HAP-1 (cell line): ENCODE measurements around the gene LRRC45.
A peak's percentile ranks its signal among the peaks of the same experiment; 100 is the strongest.

Experiments used
- DNase-seq, 2 experiments: peaks; one replicate each; pipeline ENCODE4 v3.0.0-alpha.2; 2016 to 2020; ENCODE audit warnings: low spot score in 2 of 2
- H3K27me3 ChIP-seq: fragments of 250-450 bp; sonication (Bioruptor Pico); 2 replicates; pipeline ENCODE4 v1.5.1; 2020; ENCODE audit warnings: low read depth, mild to moderate bottlenecking, moderate library complexity
- H3K36me3 ChIP-seq: fragments of 250-450 bp; sonication (Bioruptor Pico); replicated peaks from 2 replicates; pipeline ENCODE4 v1.5.1; 2020; ENCODE audit warnings: mild to moderate bottlenecking
- H3K4me1 ChIP-seq: fragments of 250-450 bp; sonication (Bioruptor Pico); 2 replicates; pipeline ENCODE4 v1.5.1; 2020; ENCODE audit warnings: mild to moderate bottlenecking
- H3K4me3 ChIP-seq: fragments of 250-450 bp; sonication (Bioruptor Pico); 2 replicates; pipeline ENCODE4 v1.5.1; 2020; ENCODE audit warnings: mild to moderate bottlenecking, moderate library complexity
- H3K9me3 ChIP-seq: fragments of 250-450 bp; sonication (Bioruptor Pico); 2 replicates; pipeline ENCODE4 v1.5.1; 2020; ENCODE audit warnings: mild to moderate bottlenecking, moderate library complexity
- in situ Hi-C: fragments of 300-500 bp; cut with MboI; formaldehyde crosslinking; loops from 3 replicates; pipeline ENCODE4 v1.14.3; 2020; ENCODE audit warnings: low sequenced_read_pairs, inconsistent platforms, mixed read lengths

Gene LRRC45

DNA sequence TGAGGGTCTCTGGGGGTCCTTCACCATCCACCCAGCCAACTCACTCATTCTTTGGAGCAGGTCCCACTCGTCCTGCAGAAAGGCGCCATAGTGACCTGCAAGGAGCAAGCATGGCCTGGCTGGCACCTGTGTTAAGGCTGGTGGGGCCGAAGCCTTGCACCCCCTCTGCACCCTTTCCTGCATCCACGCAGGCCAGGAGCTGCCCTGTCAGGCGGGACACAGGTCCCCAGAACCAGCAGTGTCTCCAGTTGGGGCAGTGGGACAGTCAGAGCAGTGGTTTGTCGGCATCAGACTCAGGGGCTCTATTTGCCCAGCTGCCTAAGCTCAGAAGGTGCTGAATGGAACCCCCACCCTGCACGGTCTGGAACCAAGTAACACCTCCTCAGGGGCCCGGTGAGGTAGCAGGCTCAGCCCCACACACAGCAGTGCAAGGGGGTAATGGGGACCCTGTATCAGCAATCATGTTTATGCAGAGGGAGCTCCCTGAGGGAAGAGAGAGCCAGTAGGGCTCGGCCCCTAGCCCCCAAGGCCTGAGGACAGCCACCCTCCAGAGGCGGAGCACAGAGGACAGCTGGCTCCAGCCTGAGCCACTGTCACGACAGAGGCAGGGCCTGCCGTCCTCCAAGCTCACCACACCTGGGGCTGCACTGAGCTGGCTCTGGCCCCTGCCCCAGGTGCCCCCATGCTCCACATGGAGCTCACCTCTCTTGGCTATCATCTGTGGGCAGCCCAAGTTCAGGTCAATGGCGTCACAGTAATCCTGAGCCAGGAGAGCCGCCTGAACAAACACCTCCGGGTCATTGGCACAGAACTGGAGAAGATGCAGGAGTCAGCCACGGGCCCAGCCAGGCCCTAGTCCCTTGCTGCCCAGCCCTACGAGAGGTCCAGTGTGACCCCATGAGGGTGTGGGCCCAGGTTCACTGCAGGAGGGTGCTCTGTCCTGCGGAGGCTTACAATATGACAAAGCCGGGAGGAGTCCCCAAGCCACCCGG is 40.6 kb downstream of the LRRC45 start:
- H3K36me3 ChIP-seq = peaks cover 56% of the 10 kb centered on the region
- in situ Hi-C loops = no loop called here
- DNase-seq = no peak
- no peaks in the 10 kb centered on the region for H3K27me3 ChIP-seq
- H3K4me1 ChIP-seq = peaks cover 7% of the 10 kb centered on the region
- H3K9me3 ChIP-seq = no peaks in the 10 kb centered on the region; the same call in 1 of the 2 replicates
- H3K4me3 ChIP-seq = peak overlapping the region; percentile 86

DNA sequence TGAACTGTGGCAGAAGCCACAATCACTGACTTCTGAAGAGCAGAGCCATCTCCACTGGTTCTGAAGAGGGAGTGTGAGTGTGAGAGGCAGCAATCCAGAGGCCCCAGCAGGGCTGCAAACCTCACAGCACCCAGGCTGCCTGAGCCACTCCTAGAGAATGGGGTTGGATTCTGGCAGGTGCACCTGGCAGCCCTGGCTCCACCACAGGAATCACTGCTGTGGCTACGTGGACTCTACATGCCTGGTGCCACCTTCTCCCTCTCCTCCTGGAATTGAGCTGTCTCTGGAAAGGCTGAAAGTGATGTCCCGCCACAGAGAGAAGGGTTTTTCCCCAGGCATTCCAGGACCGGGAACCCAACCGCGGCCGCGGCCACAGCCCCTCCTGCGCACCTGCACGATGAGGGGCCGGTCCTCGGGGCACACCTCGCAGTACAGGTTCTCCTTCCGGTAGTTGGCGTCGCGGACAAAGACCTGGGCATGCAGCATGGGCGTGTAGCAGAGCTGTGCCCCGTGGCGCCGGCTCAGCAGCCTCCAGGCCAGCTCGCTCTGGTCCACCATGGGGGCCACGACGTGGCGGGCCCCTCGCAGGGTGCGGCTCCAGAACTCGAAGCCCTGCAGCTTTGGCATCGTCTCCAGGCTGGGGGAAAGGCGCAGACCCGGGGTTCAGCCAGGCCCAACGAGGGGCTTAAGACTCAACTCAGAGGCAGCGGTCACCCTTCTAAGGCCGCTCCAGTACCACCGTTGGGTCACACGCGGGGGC is 41.5 kb downstream of the LRRC45 start:
- peak overlapping the region; percentile 86 for H3K4me3 ChIP-seq
- in situ Hi-C loops = no loop called here
- no peak for DNase-seq
- peaks cover 7% of the 10 kb centered on the region for H3K4me1 ChIP-seq
- H3K9me3 ChIP-seq = no peaks in the 10 kb centered on the region; the same call in 1 of the 2 replicates
- peaks cover 47% of the 10 kb centered on the region for H3K36me3 ChIP-seq
- H3K27me3 ChIP-seq = no peaks in the 10 kb centered on the region

DNA sequence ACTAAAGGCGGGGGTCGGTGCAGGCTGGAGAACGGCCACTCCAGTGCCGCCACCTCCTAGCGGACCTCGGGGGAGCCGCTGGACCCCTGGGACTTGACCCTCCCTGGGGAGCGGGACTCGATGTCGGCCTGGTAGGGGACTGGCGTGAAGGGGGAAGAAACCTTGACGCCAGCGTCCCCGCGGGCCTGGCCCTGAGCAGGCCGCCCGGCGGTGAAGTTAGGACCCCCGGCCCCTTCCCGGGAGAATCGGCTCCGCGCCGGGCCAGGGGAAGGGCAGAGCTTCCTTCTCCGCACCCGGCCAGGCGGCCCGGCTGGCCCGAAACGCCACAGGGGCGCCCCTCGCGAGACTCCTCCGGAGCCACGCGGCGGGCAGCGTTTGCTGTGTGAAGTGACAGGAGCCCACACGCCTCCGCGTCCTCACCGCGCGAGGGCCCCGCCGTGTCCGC is 42.1 kb downstream of the LRRC45 start:
- H3K9me3 ChIP-seq = no peaks in the 10 kb centered on the region; the same call in 1 of the 2 replicates
- DNase-seq = no peak
- H3K36me3 ChIP-seq = peaks cover 41% of the 10 kb centered on the region
- H3K4me1 ChIP-seq = peaks cover 7% of the 10 kb centered on the region
- H3K27me3 ChIP-seq = no peaks in the 10 kb centered on the region
- H3K4me3 ChIP-seq = peak overlapping the region; percentile 86
- in situ Hi-C loops = no loop called here

DNA sequence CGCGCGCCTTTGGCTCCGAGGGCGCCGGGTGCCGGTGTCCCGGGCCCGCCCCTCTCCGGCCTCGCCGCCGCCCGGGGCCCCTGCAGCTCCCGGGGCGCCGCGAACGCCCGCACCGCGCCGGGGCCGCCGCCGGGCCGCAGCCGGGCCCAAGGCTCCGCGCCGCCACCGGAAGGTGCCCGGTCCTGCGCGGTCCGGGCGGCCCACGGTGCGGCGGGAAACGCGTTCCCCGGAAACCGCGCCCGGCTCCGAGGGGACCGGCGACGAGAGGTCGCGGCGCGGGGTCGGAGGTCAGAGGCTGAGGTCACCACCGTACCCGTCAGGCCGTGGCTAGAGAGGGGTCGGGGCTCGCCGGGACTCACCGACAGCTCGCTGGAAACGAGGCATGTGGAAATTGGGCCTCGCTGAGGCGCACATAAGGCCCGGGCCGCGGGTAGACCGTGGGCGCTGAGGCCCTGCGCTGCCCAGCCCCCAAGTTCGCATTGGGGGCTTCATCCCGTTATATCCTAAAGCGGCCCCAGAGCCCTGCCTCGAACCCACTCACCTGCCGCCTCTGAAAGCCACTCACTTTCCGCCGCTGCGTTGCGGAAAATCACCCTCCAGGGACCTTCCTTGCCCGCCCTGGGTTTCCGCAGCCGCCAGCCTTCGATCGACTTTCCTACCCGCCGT is 42.7 kb downstream of the LRRC45 start, which contains the start of gene DUS1L:
TSS of gene DUS1L (minus strand) at position 167 of the 666 bp plus-strand sequence. CDS start 745 bp downstream, outside the sequence.
- Histone ChIP-seq H3K27me3 (no peaks in the 10 kb centered on the region), H3K9me3 (no peaks in the 10 kb centered on the region; the same call in 1 of the 2 replicates), H3K4me1 (peaks cover 7% of the 10 kb centered on the region), H3K4me3 (peak within 1 kb of the TSS; percentile 86), H3K36me3 (peaks cover 35% of the 10 kb centered on the region)
- peak; percentile 22 to 63 for DNase-seq
- in situ Hi-C loops = no loop called here

DNA sequence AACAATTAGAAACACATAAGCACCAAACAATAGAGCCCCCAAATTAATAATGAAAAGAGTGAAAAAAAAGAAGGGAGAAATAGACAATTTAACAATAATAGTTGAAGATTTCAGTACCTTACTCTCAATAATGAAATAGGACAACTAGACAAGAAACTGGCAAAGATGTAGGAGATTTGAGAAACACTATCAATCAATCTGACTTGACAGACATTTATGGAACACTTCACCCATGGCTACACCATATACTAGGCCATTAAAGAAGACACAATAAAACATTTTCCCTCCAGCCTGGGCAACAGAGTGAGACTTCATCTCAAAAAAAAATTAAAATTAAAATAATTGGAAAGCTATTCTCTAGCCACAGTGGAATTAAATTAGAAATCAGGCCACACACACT is 47.5 kb downstream of the LRRC45 start:
- no peak for DNase-seq
- H3K4me3 ChIP-seq = no peak overlapping the region
- H3K27me3 ChIP-seq = no peaks in the 10 kb centered on the region
- in situ Hi-C loops = no loop called here
- peaks cover 7% of the 10 kb centered on the region for H3K4me1 ChIP-seq
- no peaks in the 10 kb centered on the region; the same call in 1 of the 2 replicates for H3K9me3 ChIP-seq
- H3K36me3 ChIP-seq = no peaks in the 10 kb centered on the region

DNA sequence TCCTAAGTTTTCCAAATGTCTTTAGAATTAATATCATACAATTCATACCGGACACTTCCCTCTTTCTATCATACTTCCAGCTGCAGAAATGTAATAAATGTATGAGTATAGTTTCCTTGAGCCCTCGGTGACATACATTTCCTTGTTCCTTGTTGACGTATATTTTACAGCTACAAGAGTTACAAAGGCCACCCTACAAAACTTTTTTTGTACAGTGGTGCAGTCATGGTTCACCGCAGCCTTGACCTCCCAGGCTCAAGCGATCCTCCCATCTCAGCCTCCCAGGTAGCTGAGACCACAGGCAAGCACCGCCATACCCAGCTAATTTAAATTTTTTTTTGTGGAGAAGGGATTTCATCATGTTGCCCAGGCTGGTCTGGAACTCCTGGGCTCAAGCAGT is 49.7 kb downstream of the LRRC45 start:
- in situ Hi-C loops = no loop called here
- Histone ChIP-seq H3K36me3 (peaks cover 1% of the 10 kb centered on the region), H3K27me3 (no peaks in the 10 kb centered on the region), H3K9me3 (no peaks in the 10 kb centered on the region), H3K4me1 (no peaks in the 10 kb centered on the region), H3K4me3 (no peak overlapping the region)
- no peak for DNase-seq

DNA sequence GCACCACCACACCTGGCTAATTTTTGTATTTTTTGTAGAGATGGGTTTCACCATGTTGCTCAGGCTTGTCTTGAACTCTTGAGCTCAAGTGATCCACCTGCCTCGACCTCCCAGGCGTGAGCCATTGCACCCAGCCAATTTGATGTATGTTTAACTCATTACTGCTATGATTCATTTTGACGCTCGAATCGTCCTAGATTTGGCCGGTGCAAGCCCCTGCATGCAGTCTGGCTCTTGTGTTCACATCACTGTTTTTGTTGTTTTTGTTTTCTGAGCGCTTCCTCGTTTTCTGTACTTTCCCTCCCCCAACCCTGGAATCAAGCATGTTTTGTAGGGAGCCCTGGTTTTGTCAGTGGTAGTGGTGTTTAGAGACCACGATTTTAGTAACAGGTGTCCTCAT is 50.3 kb downstream of the LRRC45 start:
- DNase-seq = no peak
- H3K36me3 ChIP-seq = peaks cover 8% of the 10 kb centered on the region
- in situ Hi-C loops = no loop called here
- no peaks in the 10 kb centered on the region for H3K27me3 ChIP-seq
- no peaks in the 10 kb centered on the region for H3K4me1 ChIP-seq
- no peak overlapping the region for H3K4me3 ChIP-seq
- H3K9me3 ChIP-seq = no peaks in the 10 kb centered on the region

DNA sequence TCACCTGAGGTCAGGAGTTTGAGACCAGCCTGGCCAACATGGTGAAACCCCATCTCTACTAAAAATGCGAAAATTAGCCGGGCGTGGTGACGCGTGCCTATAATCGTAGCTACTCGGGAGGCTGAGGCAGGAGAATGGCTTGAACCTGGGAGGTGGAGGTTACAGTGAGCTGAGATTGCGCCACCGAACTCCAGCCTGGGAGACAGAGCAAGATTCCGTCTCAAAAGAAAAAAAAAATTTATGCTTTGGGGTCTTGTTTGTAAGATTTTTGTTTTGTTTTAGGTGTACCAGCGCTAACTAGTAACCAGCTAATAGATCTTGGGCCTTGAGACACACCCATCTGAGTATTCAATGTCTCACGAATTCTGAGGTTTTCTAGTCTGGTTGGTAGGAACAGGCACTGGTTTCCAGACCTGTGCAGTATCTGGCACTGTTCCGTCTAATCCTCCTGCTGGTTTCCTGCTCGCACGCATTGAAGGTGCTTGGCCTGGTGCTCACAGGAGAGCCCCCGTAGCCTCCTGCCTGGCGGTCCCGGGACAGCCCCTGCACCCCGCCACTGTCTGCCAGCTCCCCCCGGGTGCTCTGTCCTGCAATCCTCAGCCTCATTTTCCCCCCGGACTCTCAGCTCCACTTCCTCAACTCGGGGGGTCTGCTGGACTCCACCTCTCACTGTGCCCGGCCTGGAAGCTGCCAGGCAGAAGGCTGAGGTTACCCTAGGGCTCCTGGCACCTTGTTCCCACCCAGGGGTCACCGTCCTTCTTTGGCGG is 53.1 kb downstream of the LRRC45 start:
- Histone ChIP-seq H3K4me3 (no peak overlapping the region), H3K9me3 (no peaks in the 10 kb centered on the region), H3K4me1 (no peaks in the 10 kb centered on the region), H3K27me3 (no peaks in the 10 kb centered on the region), H3K36me3 (peaks cover 29% of the 10 kb centered on the region)
- in situ Hi-C loops = no loop called here
- DNase-seq = no peak

DNA sequence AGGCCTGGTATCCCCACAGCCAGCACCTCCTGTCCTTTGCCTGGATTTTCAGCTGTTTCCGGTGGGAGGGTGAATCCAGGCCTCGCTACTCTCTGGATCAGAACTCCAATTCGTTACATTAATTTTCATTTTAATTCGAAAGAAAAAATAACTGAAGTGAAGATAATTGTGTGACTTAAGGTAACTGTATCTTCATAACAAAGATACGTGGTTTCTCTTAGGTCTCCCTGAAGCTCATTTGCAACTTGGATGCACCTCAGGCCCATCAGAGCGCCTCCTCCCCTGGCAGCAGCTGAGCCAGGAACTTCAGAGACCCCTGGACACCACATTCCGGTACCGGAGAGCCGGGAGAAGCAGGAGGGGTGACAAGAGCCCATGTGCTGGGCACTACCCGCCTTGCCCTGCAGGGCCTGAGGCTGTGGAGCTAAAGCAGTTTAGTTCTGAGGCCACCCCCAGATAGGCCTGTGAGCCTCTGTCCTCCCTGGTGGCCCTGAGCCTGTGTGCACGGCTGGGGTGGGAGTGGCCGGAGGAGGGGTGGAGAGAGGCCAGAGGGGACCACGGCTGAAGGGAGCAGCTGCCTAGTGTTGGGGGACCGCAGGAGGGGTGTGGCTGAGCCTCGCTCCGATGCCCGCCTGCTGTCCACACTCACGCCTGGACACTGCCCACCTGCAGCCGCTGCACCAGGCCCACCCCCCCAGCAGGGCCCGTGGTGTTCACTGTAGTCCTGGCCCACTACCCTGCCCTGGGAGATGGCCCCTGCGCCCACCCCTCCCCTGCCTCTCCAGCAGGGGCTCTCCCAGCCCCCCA is 53.9 kb downstream of the LRRC45 start:
- DNase-seq = no peak
- Histone ChIP-seq H3K9me3 (no peaks in the 10 kb centered on the region), H3K4me1 (no peaks in the 10 kb centered on the region), H3K27me3 (no peaks in the 10 kb centered on the region), H3K4me3 (no peak overlapping the region), H3K36me3 (peaks cover 35% of the 10 kb centered on the region)
- in situ Hi-C loops = no loop called here

DNA sequence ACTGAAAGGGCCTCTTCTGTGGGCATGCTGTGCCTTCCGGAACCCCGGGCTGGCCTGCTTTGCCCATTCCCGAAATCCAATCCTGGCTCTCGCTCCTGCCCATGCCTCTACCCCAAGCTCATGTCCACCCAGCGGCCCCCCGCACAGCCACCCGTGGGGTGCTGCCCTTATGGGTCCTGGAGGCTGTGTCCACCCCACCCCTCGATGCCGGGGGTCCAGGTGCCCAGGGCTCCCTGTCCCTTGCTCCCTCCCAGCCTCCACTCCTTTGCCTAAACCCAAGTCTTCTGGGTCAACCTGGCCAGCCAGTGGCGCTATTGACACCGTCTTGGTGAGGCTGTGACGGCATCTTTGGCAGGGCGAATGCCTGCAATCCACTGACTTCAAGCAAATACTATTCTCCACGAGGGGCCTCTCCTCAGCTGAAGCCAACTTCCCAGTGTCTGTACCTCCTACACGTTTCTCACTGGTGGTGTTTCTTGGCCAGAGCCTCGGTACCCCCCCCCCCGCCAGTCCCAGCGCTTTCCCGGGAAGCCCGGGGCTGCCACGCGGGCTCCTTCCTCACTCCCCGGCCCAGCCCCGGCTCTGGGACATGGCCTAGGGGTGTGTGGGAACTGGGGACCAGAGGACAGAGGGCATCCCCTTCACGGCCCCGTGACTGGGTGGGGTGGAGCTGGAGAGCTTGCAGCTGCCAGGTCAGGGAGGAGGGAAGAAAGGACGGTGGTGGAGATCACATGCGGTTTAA is 54.7 kb downstream of the LRRC45 start:
- no peaks in the 10 kb centered on the region for H3K9me3 ChIP-seq
- peaks cover 43% of the 10 kb centered on the region for H3K36me3 ChIP-seq
- in situ Hi-C loops = no loop called here
- no peaks in the 10 kb centered on the region for H3K27me3 ChIP-seq
- no peak overlapping the region for H3K4me3 ChIP-seq
- no peaks in the 10 kb centered on the region for H3K4me1 ChIP-seq
- DNase-seq = no peak

DNA sequence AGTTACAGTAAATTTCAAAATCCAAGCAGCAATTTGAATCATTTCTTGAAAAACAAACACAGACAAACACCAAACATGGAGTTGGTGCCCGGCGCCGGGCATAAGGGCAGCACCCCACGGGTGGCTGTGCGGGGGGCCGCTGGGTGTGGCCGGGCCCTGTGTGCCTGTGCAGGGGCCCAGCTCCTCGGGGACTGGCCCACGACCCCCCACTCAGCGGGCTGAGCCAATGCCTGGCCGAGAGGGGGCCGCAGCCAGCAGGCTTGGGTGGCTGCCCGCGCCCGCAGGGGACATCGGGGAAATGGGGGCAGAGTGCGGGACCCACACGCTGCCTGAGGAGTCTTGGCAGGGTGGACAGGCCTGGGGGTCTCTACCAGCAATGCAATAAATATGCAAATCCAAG is 55.3 kb downstream of the LRRC45 start:
- DNase-seq = no peak
- Histone ChIP-seq H3K4me1 (no peaks in the 10 kb centered on the region), H3K4me3 (no peak overlapping the region), H3K36me3 (peaks cover 49% of the 10 kb centered on the region), H3K27me3 (no peaks in the 10 kb centered on the region), H3K9me3 (no peaks in the 10 kb centered on the region)
- in situ Hi-C loops = no loop called here
